Dermis microvascular lymphatic vessel endothelial cell (primary cell): ENCODE data around the gene IL37. TPM values are rescaled to one million over a fixed set of nuclear protein-coding genes. Genes with fewer than 3 reads are reported as not detected.
A peak's percentile ranks its signal among the peaks of the same experiment; 100 is the strongest.
"Not testable (repeated sequence)": the region's sequence is repeated elsewhere in the genome, so short reads cannot be mapped to it uniquely, and the experiment has no call there.

Source experiments
- DNase-seq, 2 donors: peaks; one replicate each; pipeline versions ENCODE4 v3.0.0 to v3.0.0-alpha.2; 2010; ENCODE audit warnings: low read depth in 2 of 2
- total RNA-seq: library from RNA; depleted of rRNA; stranded (reverse); fragments of >200 nt; gene quantifications from 2 replicates; pipeline ENCODE4 v1.2.1, GENCODE V29; 2014

Gene IL37
- total RNA-seq, 1 donor from 2014 or later, result not detected

DNA sequence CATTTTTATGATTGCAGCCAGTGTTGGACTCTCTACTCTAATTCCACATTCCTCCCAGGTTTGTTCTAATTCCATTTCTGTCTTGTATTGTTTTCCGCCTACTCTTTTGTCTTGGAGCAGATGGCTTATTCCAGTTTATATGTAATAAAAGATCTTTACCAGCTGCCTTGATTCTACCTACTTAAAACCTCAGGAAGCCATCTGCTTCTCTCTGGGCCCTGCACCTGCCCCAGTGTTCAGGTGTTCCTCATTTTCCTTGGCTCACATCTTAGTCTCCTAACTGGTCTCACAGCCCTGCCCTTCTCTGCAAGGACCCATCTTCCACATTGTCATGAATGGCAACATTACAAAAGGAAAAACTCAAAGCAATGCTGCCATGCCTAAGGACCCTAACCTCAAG, 21.0 kb upstream of the IL37 start:
- DNase-seq, result no peak

DNA sequence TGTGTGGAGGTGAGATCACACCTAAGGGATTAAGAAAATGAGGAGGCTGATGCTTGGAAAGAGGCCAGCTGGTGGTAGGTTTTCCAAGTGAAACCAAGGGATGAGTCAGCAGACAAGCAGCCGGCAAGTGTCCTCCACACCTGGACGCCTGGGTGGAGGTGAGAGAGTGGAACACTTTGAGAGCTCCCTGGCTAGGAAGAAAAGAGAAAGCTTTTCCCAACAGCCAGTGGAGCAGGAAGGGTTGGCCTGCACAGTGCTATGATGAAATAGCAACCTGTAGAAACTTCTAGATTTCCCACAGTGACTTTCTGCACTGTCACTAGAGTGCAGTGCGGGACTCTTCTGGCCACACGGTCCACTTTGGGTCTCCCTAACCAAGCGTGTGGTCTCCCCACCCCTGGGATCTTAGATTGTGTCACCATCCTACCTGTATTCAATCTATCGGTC, 19.6 kb upstream of the IL37 start:
- no peak for DNase-seq

DNA sequence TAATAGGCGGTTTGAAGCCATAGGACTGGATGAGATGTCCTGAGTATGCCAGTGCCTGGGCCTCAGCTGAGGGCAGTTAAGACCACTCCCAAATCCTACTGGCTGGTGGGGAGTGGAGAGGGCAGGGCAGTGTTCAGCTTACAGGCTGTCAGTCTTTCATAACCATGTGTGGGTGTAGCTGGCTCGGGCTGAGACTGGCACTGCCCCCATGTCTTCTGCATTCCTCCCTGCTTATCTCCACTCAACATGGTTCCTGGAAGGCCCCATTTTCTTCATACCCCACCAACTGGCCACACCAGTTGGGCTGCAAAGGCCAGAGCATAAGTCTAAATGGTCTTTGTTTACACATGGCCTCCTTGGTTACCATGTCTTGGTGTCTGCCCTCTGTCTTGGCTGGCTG, 17.2 kb upstream of the IL37 start:
- DNase-seq, result no peak

DNA sequence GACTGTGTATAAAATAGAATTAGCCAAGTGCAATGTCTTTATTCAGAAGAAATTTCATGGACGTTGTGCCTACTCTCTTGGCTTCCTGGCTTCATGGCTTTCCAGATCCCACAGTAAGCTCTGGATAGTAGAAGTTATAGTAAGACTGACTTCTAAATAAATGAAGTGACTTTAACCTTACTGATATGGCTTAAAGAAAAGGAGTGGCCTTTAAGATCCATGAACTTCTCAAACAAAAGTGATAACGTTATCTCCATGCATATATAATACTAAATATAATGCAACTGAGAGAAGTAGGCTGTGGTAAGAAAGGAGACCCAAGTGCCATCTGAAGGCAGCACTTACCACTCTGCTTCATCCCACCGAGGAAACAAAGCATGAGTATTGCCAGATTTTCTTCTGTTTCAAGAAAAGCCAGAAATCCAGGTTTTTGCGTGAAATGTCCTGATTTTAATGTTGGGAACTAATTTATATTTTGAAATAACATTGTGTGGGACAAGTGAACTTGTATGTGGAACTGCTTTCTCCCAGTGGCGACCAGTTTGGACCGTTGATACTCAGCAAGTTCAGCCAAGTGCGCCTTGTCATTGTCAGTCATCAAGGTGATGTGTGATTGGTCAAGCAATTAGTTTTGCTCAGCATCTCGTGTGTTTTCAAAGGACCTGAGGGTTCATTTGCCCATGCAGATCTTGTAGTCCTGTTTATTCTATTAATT, 13.9 kb upstream of the IL37 start:
- DNase-seq, result no peak

DNA sequence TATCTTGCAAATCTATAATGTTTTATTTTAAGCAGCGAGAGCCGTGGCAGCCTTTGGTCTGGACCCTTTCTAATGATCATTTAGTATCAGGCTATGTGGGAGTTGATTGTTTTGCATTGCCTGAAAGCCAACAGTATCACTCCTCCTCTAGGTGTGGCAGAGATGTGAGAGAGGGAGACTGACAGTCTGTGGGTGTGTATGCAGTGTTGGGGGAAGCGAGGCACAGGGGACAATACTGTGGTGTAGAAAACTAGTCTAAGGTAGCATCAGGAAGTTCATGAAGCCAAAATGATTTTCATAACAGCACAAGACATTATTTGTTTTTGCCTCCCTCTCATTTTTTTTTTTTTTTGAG, 13.4 kb upstream of the IL37 start:
- DNase-seq, result no peak

DNA sequence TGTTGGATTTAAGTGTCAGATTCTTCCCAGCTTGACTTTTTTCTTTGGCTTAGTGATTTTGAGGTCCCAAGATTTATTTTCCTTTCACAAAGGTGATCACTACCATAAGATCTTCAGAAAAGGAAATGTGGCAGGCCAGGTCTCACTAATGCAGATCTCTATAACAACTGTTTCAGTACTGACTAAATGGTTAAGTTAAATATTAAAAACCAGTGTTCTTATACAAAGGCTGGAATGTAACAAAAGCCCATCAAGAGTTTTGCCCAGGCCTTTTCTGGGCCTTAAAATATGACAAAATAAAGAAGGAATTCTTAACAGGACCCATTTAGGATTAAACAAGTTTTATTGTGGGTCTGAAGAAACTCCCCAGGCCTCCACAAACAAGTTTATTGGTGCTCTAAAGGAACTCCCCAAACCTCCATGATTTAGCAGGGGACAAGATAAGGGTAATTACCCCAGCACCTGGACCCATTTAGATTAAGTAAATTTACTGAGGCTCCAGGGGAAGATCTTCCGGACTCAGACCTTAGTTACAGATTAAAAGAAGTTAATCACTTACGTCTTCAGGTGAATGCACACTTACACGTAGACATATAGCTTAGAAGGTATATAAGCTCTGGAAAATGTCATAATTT, 9.4 kb upstream of the IL37 start:
- DNase-seq, result not testable (repeated sequence)

DNA sequence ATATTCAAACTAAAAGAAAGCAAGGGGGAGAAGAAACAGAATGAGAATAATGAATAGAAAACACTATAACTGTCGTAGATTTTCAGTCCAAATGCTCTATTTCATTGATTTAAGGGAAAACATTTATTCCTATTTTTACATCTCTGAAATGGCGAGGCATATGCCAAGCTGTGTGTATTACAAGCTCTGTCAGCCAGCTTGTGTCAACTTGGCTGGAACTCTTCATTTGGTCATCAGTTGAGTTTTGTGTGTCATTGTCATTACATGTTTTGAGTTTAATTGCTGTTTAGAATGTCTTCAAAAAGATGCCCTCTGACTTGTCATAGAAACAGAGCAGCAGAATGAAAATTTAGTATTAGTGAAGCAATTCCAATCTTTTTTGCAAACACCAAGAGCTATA, 8.1 kb upstream of the IL37 start:
- DNase-seq, result no peak

DNA sequence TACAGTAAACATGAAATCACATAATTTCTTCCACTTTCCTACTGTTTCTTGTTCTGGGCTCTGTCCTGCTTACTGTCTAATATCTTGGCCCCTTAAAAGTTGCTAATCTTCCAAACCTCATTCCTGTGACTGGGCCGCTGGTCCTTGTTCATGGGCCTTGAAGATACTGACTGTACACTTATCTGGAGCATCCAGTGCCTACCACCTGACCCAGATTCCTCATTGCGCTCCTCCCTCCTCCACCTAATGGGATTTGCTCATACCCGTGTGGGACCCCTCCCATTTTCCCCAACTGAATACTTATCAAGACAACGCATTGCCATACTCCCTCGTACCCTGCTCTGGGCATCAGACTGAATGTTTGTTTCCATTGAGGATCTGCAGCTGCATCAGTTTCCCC, 6.1 kb upstream of the IL37 start:
- DNase-seq, result no peak

DNA sequence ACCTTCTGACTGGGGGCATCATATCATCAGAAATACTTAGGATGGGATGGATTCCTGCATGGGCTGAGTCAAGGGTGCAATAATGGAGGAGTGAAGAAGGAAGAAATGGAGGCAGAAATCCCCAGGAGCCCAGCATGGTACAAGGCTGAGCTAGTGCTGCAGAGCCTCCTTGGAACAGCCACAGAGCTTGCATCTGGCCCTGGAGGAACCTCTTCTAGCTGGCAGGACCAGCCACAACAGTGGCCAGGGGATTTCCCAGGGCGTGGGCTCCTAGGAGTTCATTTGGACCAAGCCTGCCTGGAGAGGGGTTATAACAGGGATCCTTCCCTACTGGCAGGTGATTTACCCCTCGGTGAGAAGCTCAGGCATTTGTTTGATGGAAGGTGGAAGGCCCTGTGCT, 4.7 kb upstream of the IL37 start:
- no peak for DNase-seq

DNA sequence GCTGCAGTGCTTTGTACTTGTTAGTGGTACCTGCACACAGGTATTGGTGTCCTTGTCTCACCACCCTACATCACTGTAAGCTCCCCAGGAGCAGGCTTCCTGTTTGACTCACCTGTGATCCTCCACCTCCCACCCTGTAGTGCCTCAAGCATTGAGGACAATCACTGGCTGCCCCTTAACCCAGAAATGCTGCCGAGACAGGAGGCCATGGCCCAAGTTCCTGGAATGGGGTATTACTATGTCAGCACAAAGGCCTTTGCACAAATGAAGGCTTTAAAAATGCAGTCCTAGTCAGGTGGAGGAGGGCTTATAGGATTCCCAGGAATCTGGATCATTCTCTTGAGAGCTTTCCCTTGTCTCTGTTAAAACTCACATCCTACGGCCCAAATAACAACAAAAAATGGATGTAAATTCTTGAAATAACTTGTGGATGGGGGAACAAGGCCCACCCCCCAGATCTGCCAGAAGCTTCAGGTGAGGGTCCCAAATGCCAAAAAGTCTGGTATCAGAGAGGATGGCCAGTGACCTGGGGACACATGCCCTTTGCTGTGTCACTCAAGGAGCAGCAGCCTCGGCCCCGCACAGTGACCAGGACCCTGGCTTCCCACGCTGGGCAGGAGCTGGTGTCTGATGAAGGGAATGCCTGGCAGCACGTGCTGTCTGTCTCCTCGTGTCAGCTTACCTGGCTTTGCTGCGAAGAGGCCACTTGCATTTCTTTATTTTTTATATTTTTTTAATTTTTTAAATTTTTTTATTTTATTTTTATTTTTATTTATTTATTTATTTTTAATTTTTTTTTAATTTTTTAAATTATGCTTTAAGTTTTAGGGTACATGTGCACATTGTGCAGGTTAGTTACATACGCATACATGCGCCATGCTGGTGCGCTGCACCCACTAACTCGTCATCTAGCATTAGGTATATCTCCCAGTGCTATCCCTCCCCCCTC, 3.7 kb upstream of the IL37 start:
- DNase-seq, result no peak

DNA sequence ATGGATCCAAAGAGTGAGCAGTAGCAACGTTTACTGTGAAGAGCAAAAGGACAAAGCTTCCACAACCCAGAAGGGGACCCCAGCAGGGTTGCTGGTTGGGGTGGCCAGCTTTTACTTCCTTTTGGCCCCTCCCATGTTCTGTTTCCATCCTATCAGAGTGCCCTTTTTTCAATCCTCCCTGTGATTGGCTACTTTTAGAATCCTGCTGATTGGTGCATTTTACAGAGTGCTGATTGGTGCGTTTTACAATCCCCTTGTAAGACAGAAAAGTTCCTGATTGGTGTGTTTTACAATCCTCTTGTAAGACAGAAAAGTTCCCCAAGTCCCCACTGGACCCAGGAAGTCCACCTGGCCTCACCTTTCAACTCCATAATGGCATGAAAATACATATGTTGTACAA, 2.4 kb upstream of the IL37 start:
- DNase-seq, result not testable (repeated sequence)

DNA sequence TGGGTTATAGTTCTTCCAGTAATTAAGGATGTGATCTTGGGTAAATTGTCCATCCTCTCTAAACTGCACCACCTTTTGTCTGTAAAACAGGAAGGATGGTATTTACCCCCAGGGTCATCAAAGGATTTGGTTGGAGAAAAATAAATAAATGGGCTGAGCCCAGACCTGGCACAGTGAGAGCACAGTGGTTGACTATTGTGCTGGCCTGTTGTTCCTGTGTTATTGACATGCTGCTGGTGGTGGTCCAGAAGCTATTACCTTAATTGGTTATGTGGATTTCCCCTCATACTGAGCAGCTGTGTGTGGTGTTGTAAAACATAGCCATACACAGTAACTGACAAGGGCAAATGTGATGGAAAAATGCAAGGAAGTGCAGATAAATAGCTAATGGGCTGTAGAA, 746 bp upstream of the IL37 start:
- DNase-seq, result no peak

DNA sequence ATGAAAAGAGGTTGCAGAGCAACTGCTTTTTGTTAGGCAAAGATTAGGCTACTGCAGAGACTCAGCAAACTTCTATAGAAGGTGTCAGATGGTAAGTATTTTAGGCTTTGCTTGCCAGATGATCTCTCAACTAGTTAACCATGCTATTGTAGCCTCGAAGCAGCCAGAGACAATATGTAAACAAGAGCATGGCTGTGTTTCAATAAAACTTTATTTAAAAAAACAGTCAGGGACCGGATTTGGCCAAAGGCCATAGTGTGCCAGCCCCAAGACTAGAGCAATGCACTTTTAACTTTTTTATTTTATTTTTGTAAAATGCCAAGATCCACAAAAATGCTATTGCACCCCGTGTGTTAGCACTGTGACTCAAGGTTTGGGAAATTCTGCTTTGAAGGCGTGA, 1.4 kb downstream of the IL37 start:
- DNase-seq, result no peak

DNA sequence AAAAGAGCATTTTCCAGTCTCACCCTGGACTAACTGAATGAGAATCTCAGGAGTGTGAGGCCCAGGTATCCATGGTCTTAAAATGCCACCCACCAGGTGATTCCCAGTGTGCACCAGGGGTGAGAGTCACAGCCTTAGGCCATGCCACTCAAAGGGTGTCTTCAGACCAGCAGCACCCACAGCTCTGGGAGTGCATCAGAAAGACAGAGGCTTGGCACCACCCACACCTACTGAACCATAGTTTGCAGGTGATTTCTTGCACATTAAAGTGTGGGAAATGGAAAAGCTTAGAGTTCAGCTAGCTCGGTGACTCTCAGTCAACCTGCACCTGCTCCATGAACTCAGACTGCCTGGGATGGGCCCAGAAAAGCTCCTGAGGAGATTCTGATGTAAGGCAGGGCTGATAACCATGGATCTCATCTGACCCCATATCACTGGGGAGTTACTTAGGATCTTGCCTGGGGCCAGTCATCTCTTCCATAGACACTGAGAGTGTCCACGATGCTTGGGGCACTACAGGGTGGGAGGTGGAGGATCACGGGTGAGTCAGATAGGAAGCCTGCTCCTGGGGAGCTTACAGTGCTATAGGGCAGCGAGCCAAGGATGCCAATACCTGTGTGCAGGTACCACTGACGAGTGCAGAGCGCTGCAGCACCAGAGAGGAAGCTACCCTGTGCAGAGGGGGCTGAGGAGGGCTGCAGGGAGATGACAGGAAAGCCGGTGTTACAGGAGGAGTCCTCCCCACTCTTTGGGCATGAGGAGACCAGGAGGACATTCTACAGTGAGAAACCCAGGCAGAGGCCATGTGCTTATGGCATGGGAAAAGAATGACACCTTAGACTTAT, 4.6 kb downstream of the IL37 start:
- DNase-seq, result no peak

DNA sequence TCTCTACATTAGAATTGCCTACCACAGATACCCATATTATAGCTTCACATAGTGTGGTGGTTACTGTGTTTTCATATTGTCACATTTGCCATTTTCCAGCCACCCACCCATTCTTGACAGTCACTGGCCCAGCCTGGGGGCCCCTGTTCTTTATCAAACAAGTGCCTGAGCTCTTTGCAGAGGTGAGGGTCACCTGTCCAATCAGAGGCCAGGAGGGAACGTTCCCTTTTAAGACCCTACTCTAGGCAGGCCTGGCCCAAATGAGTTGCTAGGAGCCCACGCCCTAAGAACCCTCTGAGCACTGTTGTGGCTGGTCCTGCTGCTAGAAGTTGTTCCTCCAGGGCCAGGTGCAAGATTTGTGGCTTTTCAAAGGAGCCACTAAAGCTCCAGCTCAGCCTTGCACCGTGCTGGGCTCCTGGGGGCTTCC, 5.2 kb downstream of the IL37 start:
- no peak for DNase-seq

DNA sequence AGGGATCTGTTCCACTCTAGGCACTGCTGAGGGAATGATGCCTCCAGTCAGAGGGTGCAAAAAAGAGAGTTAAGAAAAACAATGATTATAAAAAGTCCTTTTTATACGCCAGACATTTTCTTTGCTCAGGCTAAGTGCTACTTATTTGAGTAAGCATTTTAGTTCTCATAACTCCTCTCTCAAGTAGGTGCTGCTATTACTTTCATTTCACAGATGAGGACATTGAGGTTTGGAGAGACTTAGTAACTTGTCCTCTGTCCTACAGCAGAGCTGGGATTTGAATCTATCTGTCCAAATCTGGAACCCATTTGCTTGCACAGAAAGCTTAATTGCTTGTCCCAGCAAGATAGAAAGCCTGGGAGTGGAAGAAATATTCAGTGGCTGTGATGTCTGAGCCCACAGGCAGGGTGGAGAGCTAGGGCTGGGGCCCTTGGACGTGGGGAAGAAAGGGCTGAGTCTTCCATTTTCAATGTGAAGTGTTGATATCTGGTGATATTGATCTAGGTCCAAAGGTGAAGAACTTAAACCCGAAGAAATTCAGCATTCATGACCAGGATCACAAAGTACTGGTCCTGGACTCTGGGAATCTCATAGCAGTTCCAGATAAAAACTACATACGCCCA, 5.8 kb downstream of the IL37 start:
- DNase-seq, result no peak

DNA sequence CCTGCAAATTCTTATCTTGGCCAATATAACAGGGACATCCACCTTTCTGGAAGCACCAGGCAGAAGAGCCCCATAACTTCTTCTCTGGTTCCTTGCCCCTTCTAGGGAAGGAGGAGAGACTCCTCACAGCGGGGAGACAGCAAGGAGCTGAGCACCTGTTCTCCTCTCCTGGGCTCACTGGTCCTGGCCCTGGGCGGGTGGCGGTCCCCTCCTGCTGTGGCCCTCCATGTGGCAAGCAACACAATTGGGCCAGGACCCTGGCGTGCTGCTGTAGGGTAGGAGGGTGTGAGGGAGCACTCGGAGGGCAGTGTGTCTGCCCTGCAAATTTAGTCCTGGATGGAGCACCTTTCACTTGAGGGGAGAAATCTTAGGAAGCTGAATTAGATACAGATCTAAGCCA, 6.9 kb downstream of the IL37 start:
- DNase-seq, result no peak

DNA sequence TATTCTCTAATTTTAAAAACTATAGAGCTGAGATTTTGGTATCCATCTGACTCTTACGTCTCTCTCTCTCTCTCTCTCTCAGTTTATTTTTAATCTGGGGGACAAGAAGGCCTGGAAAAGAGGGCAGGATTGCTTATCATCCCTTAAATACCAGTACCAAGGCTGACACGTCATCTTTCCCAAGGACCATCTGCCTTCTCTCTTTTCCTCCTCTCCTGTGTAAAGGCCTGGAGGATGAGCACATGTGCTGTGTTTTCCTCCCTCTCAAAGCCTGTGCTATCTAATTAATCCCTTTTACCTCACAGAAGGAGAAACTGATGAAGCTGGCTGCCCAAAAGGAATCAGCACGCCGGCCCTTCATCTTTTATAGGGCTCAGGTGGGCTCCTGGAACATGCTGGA, 7.3 kb downstream of the IL37 start:
- DNase-seq, result no peak

DNA sequence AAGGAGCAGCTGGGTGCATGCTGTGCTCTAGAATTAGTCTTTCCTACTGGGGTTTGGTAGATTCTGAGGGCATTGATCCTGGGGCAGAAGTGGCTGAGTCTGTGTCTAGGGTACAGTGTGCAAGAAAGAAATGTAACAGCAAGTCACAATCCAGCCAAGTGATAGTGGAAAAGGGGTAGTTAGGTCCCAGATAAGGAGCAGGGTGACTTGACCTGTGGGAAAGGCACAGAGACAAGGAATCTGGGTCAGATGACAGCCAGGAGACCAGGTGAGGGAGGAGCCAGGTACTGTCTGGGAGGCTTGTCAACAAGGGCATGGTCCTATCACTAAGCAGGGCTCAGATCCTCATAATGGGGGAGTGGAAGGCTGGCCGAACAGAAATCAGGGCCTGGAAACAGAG, 8.1 kb downstream of the IL37 start:
- no peak for DNase-seq

DNA sequence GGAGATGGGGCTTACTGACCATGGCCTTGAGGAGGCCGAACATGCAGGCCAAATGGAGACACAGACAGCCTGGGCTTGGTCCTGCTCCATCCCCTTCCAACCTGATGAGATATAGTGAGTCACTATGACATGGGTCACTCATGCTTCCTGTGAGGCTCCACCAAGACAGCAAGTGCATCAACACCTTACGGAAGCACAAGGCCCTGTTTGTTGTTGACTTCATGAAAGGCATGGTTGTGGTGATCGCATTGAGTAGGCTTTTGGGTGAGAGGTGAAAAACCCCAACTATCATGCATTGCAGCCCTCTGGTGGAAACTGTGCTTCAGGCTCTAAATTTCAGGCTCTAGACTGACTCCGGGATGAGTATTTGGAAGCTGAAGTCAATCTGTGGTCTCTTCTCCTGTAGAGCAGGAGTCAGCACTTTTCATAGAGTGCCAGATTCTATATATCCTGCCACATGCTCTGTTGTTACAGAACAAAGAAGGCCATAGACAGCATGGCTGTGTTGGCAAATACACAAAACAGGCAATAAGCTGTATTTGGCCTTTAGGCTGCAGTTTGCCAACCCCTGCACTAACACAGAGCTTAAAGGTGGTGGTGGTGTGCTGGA, 10.1 kb downstream of the IL37 start:
- peak in 1 of 2 donors; percentile 32 for DNase-seq

DNA sequence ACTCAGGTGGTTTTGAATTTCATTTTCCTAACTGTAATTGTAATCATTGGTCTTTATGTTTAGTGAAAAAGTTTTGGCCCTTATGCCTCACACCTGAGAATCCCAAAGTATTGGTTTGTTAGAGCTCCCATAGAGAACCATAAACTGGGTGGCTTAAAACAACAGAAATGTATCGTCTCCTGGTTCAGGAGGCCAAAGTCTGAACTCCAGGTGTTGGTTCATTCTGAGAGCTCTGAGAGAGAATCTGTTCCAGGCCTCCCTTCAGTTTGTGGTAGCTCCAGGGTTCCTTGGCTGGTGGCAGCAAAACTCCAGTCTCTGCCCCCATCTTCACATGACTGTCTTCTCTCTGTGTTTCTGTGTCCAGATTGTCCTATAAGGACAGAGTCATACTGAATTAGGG, 11.0 kb downstream of the IL37 start:
- DNase-seq, result no peak
